GM12892 (cell line): Measurements from ENCODE around the gene WDFY2.

Experiments used
- POLR2A ChIP-seq: IDR thresholded peaks from 2 replicates; pipeline ENCODE4 v1.6.1; 2011; ENCODE audit warnings: low read depth, low read length, control low read depth
- POLR2AphosphoS5 ChIP-seq: IDR thresholded peaks from 2 replicates; pipeline ENCODE4 v1.6.1; 2011; ENCODE audit warnings: low read depth, low read length, control low read depth
- TAF1 ChIP-seq: IDR thresholded peaks from 2 replicates; pipeline ENCODE4 v1.6.1; 2011; ENCODE audit warnings: low read depth, mild to moderate bottlenecking, control low read depth, low read length, borderline replicate concordance

DNA sequence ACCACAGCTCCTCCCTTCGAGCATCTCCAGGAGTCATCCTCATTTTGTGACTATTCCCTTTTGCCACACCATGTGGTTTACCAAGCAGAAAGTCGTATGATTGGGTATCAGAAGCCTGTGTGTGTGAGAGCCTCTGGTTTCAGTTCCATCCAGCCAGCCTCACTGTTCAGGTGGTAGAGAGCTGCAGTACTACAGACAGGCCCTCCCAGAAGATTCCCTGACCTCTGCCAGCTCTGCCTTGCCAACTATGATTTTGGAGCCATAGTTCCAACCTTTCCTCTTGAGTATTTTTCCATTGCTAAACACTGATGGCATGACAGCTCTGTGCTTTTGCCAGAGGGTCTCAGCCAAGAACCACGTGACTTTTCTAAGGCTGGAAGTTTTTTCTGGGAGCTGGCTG lies 137.2 kb downstream of the WDFY2 start:
- TF ChIP-seq POLR2AphosphoS5 (no peak), POLR2A (no peak), TAF1 (no peak)
